HG02678 (cell line): ENCODE data around the gene HCN2.
"Not testable (repeated sequence)": the region's sequence is repeated elsewhere in the genome, so short reads cannot be mapped to it uniquely, and the experiment has no call there.

Experiments used
- ATAC-seq: cut with Tn5 transposase; IDR thresholded peaks from one replicate; pipeline ENCODE4 v1.9.1; 2021; ENCODE audit warnings: mild to moderate bottlenecking, moderate library complexity; ENCODE audit not compliant: unreplicated experiment

The HCN2 gene

DNA sequence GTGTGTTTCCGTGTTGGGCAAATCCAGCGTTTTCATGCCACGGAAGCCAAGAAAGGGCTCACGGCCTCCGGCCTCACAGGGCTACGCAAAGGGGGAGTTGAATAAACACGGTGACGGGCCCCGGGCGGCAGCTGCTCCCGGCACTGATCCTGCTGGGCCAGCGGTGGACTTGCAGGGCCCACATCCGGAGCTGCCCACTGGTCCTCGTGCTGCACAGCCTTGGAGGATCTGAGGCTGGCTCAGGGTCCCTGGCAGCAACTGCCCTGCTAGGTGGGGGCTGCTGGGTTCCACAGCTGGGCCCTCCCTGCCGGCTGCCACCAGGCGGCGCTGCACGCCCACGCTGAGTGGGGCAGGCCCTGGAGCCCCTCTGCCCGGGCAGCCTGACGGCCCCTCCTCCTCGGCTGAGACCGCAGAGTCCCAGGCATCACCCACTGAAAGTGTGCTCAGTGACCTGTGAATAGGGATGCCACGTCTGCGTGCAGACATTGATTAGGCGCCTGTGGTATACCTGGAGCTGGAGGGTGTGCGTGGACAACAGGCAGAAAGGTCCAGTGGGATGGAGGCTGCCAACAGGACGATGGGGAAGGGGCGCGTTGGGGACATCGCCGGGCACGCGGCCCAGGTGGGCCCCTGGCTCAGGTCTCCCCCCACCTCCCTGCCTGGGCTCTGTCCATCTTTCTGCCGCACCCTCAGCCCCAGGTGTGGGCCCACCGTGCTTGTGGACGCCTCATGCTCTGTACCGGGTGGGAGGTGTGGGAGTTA is 5.3 kb upstream of the HCN2 start:
- ATAC-seq = no peak

DNA sequence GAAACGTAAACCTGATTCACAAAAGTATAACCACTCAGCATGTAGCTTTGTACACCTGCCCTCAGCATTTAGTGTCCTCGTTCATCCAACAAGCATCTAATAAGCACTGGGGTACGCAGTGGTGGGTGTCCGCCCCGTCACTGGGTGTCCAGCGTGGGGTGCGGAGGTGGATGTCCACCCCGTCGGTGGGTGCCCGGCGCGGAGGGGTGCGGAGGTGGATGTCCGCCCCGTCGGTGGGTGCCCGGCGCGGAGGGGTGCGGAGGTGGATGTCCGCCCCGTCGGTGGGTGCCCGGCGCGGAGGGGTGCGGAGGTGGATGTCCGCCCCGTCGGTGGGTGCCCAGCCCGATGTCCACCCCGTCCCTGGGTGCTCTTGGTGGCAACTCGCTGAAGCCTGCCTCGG is 4.5 kb upstream of the HCN2 start:
- ATAC-seq = not testable (repeated sequence)

DNA sequence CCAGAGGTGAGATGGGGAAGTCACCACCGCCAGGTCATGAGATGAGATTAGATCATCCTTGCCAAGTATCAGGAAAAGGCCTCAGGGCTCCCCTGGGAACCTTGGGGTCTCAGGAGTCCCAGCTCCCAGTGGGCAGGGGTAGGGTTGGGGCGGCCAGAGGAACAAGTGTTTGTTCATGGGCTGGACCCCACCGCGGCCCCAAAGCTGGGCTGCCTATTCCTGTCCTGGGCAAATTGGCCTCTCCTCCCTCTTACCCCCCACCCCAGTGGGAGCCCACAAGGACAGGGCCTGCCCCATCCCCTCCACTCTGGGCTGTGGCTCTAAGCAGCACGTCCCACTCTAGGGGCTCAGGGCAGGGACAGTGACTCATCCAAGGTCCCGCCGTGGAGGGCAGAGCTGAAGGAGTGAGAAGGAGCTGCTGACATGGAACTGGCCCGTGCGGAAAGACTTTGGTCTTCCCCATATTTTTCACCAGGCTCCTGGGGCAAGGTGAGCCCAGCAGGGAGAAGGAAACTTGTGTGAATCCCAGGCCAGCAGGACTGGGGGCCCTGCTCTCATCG is 4.0 kb upstream of the HCN2 start:
- ATAC-seq = no peak

DNA sequence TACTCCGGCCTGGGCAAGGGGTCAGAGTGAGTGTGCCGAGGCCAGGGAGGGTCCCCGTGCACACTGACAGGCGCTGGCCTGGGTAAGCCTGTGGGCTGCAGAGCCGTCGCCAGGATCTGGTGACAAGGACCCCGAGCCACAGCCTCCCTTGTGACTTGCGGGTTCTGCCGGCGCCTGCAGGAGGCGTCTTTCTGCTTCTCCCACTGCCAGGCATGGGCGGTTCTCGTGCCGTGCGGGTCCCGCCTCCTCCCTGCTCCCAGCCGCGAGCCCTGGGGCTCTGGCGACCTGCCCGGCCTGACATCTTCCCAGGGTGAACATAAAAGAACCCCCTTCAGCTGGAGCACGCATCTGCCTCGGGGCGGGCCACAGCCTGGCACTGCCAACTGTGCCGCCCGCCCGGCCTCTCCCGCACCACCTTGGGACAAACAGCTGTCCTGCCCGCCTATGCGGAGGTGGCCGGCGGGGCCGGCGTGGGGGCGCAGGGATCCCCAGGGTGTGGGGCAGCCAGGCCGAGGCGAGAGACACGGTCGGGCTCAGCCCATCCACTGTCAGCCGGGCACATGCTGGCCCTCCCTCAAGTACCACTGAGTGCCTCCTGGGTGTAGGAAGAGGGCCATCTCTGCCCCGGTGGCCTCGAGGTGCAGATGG is 1.5 kb upstream of the HCN2 start:
- no peak for ATAC-seq

DNA sequence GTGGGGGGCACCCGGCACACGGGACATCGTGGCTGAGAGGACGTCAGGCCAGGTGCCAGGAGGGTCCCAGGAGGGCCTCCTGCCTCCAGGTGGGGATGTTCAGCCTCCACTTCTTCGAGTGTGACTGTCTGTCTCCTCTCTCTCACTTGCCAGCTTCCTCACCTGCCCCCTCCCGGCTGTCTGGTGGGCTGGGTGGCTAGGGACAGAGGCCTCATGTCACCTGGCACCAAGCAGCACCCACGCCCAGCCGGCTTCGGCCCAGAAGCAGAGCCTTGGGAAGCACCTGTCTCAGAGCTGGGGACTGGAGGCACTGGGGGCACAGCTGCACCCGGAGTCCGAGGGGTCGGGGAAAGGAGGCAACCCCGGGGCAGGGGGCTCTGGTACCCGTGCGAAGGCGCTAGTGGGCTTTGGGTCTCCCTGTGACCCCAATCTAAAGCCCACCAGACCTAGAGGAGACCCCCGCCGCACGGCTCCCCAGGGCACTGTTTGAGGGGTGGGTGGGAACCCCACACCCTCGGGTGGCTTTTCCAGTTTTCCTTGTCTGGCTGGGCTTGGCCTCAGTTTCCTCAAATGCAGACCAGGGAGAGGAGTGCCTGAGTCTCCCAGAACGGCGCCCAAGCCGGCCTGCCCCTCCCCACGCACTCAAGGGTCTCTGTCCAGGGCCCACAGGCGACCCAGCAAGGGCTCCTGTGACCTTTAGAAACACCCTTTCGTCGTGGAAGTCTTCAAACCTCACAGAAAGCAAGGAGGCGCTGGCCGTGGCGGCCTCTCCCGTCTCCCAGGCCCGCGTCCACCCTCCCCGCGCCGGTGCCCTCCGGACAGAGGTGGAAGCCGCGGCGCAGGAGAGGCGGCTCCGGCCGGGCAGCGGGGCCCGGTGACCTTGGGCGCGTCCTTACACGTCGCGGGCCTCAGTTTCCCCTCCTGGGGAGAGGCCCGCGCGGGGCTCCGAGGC is 664 bp upstream of the HCN2 start:
- no peak for ATAC-seq

DNA sequence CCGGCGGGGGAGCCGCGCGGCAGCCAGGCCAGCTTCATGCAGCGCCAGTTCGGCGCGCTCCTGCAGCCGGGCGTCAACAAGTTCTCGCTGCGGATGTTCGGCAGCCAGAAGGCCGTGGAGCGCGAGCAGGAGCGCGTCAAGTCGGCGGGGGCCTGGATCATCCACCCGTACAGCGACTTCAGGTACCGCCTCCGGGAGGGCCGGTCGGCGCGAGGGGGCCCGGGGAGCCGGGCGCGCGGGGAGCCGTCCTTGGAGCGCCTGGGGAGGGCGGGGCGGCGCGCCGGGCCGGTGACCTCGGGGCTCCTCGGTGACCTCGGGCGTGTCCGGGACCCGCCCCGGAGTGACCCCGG is 690 bp downstream of the HCN2 start:
- ATAC-seq = no peak

DNA sequence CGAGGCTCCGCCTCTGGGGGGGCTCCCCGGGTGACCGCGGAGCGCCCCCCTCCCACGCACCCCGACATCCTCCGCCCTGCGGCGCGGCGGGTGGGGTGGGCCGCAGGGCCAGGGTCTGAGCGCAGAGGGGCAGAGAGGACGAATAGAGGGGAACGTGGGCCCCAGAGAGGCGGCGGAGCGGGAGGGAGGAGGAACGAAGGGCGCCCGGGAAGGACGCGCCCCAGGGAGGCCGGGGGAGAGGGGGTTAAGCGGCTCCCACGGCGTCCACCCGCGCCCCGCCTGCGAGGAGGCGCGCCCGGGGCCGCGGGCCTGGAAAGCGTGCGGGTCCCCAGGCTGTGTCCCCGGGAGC is 1.0 kb downstream of the HCN2 start:
- ATAC-seq = no peak

DNA sequence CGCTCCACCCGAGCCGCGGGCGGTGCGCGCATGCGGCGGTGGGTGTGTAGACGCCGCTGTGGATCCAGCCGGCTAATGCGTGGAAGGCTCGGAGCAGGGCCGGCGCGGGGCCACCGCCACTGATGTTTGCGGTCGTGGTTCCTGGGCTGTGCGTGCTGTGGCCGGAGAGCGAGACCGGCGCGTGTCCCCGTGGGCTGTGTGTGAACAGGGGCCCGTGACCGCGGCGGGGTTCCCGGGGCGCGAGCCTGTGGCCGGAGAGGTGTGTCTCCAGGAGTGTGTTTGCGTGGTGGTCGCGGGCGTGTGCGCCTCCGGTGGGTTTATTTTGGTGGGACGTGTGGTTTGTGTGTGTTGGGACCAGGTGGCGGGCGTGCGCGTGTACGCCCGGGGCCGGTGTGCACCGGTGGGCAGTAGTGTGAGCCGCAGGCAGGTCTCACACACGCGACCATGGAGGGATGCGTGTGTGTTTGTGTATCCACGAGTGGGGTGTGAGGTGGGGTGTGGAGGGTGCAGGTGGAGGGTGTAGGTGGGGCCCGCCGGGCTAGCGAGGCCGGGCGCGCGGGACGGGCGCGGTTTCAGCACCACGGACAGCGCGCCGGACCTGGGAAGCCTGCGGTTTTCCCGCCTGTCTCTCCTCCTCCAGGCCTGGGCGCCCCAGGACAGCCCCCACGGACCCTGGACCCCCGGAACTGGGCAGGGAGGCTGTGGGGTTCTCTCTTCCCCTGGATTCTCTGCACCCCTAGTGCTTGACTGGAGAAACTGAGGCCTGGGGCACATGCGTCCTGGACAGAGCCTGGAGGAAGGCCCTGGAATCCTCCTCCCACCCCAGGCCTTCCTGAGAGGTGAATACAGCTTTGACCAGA is 1.6 kb downstream of the HCN2 start:
- ATAC-seq = no peak

DNA sequence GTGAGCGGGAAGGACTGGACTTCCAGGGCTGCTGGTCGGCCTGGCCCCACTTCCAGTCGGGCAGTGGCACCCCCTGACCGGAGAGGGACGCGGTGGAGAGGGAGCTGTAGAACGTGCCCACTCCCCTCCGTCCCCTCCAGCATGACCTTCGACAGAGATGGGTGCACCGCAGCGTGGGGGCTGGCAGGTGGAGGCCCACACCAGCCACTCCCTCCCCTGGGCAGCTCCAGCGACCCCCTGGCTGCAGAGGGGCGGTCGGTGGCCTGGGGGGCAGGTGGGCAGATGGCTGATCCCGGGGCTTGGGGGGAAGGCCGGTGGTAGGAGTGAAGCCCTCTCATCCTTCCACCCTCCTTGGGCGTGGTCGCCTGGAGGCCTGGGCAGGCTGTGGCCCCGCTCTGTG is 2.4 kb downstream of the HCN2 start:
- no peak for ATAC-seq

DNA sequence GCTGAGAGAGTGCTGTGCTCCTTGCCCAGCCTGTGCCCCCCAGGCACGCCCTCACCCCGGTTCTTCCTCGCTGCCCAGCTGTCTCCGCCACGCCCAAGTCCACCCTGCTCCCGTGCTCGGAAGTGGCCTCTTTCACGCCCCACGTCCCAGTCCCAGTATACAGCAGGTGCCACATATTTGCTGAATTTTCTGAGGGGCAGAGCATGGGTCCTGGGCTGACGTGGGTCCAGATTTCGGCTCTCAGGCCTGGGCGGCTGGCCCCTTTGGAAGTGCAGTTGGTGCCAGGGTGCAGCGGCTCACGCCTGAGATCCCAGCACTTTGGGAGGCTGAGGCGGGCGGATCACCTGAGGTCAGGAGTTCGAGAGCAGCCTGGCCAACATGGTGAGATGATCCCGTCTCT is 3.4 kb downstream of the HCN2 start:
- ATAC-seq = no peak

DNA sequence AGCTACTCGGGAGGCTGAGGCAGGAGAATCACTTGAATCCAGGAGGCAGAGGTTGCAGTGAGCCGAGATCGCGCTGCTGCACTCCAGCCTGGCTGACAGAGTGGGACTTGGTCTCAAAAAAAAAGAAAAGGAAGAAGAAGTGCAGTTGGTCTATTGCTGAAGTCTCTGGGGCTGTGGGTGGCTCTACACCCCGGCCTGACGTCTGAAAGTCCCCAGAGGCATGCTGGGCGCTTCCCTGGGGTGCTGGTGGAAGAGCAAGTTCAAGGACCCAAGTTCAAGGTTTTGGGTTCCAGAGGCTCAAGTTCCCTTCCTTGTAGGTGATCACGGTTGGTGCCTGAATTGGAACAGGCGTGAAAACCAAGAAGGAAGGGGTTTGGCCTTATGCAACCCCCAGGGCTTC is 3.8 kb downstream of the HCN2 start:
- no peak for ATAC-seq

DNA sequence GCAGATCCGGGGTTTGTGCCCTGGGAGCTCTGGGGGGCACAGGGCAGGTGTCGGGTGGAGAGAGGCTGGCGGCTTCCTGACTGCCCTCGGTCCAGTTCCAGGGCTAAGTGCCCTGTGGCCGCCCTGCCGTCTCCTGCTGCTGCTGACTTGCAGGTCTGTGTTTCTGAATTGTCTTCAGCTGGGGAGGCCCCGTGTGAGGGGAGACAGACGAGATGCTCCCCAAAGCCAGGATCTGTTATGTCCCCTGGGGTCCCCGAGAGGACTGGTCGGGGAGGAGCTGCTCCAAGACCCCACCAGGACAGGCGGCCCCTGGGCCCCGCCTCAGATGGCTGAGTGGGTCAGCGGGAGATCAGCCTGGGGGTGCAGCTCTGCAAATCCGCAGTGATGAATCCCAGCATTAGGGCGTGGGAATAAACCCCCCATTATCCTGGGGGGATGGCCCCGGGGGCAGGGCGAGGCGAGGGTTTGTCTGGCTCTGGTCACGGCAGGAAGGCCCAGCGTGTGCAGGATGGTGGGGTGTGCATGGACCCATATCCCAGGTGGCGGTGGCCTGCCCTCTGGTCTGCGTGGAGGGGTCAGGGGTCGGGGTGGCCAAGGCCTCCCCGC is 4.7 kb downstream of the HCN2 start:
- ATAC-seq = no peak

DNA sequence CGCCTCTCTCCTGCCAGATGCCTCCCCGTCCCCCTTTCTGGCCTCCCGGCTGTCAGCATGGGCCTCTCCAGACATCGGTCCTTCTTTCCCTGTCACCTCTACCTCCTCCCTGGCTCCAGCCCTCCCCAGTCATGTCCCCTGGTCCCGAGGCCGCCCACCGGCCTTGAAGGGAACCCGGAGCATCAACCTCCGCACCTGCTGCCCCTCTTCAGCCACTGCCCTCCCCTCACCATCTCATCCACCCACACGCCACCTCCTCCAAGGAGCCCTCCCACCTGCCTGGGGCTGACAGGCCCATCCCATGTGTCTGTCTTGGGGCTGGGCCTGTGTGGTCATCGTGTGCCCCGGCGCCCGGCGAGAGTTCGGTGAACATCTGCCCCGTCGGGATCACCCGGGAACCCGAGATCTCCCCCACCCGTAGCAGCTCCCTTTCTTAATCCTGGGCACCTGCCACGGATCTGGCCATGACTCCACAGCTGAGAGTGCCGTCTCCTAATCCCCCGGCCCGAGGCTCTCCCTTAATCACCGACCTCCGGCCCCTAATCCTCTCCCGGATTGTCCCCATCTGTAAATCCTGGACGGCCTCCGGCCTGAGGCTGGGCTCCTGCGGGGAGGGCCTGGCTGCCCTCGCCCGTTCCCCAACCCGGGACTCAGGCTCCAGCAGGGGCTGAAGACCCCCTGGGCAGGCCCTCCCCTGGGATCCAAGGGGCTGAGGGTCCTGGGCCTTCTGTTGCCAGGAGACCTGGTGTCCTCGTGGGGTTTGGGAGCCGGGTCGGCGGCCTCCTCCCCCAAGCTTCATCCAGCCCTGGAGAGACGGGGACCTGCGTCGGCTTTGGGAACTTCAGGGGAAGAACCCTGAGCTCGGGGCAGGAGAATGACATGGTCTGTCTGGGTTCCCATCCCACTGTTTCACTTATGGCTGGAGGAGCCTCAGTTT is 5.9 kb downstream of the HCN2 start:
- no peak for ATAC-seq

DNA sequence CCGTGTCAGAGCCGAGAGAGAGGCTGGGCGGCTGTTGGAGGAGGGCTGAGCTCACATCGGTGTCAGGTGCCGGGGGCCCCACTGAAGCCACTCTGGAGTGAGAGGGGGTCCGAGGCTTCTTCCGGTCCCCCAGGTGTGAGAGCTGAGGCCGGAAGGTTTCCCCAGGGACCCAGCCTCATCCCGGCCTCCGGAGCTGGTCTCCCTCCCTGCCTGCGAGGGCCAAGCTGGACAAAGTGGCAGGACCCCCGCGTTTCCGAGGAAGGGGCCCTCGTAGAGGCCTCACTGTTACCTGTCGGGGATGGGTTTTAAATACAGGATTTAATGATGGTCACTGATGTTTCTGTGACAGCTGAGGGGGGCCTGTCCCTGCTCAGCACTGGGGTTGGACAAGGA is 6.6 kb downstream of the HCN2 start:
- ATAC-seq = no peak

DNA sequence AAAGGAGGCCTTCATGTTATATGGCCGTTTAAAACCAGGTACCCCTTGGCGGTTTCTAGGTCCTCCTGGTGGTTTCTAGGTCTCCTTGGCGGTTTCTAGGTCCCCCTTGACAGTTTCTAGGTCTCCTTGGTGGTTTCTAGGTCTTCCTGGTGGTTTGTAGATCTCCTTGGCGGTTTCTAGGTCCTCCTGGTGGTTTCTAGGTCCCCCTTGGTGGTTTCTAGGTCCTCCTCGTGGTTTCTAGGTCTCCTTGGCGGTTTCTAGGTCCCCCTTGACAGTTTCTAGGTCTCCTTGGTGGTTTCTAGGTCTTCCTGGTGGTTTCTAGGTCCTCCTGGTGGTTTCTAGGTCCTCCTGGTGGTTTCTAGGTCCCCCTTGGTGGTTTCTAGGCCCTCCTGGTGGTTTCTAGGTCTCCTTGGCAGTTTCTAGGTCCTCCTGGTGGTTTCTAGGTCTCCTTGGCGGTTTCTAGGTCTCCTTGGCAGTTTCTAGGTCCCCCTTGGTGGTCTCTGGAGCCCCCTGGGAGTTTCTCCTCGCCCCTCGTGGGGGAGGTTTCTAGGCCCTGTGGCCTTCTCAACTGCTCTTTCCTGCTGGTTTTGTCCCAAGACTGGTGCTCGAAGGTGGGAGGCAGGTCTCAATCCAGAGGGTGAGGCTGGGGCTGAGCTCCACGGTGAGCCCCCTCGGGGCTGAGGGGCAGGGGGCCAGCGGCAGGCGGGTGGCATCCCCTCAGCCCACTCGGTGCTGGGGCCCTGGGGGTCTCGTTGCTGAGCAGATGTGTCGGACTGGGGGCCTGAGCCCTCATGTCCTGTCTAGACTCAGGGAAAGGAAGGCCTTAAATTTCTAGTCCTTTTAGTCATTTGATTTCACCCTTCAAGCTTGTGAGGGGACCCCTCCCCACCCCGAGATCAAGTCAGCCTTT is 8.0 kb downstream of the HCN2 start:
- no peak for ATAC-seq

DNA sequence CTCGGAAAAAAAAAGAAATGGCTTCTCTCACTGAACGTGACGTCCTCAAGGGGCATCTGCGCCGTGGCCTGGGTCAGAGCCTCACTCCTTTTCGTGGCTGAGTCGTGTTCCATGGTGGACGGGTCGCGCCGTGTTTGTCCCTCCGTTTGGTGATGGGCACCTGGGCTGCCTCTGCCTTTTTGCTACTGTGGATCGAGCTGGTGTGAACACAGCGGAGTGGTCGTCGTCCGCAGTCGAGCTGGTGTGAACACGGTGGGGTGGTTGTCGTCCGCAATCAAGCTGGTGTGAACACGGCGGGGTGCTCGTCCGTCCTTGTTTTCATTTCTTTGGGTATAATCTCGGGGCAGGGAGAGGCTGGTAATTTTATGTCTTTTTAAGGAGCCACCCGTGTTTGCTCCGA is 11.6 kb downstream of the HCN2 start:
- ATAC-seq = no peak

DNA sequence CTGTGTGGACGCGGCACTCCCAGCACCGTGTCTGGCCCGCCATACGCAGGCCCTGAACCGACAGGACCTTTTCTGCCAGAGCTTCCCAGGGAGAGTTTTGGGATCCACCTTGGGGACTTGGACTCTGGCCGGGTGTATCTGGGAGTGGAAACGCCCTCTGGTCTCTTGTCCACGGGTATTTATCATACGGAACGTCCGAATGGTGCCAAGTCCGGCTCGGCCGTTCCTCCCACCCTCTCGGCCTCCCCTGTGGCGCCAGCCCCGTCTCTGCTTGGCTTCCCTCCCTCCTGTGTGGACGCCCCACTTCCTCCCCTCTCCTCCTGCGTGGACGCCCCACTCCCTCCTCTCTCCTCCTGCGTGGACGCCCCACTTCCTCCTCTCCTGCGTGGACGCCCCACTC is 12.1 kb downstream of the HCN2 start:
- ATAC-seq = no peak
